SKM-1 (cell line): ENCODE measurements around the gene P3H1.
"Not testable (repeated sequence)": the region's sequence is repeated elsewhere in the genome, so short reads cannot be mapped to it uniquely, and the experiment has no call there.

Experiments used
- DNase-seq: peaks from one replicate; lab custom pipeline; 2025; ENCODE audit not compliant: unreplicated experiment; lab: John Stamatoyannopoulos, UW

Gene P3H1

DNA sequence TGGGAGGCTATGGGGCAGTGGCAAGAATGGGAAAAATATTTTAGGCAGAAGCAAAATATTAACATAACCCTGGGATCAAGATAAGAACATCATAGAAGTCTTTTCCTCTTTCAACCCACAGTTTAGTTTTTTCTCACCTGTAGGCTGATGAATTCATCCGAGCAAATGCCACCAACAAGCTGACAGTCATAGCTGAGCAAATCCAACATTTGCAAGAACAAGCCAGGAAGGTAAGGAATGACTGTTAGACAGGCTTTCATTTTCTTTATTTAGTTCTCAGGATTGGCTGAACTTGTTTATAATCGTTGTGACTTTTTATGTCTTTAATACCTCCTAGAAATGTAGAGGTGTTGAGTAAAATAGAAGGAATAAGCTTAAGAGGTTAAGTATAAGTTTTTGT is 6.6 kb upstream of the P3H1 start:
- no peak for DNase-seq

GRCh38 chr1:42769811-42770210 is 3.0 kb upstream of the P3H1 start:
- no peak for DNase-seq

GRCh38 chr1:42768172-42768571 is 1.3 kb upstream of the P3H1 start:
- no peak for DNase-seq

DNA sequence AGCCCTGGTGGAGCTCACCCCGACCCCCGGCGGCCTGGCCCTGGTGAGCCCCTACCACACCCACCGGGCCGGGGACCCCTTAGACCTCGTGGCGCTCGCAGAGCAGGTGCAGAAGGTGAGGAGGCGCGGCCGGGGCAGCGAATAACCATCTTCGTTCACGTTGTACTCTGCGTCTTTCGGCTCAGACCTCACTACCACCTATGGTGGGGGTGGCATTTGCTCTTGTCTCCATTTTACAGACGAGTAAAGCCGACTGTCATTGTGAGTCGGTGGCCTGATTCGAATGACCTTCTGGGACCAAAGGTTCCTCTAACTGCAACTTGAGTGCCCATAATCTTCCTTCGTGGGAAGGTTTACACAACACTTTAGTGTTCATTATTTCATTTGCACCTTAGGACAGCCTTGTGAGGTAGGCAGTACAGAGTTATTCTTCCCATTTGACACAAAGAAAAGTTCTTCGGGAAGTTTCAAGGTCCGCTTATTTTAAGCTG is 727 bp upstream of the P3H1 start:
- DNase-seq: no peak

DNA sequence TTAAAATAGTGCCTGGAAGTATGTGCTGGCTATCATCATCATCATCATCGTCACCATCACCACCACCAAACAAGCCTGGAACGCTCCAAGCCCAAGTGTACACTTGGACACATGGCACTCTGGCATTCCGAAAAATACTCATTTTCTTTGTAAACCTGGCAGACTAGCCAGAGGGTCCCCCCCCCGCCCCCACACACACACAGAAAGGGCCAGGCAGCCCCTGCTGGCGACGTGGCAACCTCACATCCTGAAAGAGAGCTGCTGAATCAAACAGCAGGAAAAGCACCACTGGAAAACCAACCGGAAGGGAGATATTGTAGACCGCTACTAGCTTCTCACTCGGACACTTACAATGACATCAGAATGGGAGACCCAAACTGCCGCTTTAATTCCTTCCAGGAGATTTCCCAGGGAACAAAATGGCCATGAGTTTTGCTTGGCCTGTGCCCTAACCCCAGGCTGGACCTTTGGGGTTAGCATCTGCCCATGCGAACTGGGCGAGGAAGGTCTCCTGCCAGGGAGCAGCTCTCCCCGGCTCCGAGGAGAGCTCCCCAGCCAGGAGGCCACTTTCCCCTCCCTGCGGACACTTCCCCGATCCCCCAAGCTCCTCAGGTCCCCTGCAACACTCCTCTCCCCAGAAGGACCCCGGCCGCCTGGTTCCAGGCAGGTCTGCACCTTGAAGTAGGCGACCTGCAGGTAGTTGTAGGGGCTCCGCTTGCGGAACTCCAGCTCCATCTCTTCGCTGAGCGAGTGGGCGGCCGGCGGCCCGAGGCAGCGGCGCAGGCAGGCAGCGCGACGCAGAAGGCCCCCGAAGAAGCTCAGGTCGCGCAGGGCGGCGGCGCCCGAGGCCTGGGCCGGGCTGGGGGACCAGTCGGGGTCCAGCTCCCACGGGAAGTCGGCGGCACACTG is 742 bp downstream of the P3H1 start:
- peak; percentile 12 for DNase-seq

GRCh38 chr1:42765269-42765668 is 1.6 kb downstream of the P3H1 start:
- DNase-seq: no peak

DNA sequence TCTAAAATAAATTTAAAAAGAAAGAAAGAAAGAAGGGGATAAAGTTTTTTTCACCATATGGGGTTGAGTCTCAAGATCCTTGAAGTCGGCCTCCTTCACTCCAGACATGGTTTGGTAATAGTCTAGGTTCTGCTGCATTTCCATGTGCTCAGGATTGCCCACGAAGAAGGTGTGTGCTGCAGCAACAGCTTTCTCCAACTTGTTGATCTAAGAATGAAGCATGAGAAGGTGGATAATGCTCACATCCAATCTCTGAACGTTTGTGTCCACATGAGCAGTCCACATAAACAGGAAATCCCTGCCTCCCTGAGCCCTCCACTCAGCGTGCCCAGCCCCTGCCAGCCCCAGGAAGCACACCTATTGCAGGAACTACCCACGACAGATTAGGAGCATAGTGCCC is 4.6 kb downstream of the P3H1 start:
- DNase-seq: no peak

- DNase-seq: no peak
Measured at GRCh38 chr1:42761567-42761966, 5.3 kb downstream of the P3H1 start.

DNA sequence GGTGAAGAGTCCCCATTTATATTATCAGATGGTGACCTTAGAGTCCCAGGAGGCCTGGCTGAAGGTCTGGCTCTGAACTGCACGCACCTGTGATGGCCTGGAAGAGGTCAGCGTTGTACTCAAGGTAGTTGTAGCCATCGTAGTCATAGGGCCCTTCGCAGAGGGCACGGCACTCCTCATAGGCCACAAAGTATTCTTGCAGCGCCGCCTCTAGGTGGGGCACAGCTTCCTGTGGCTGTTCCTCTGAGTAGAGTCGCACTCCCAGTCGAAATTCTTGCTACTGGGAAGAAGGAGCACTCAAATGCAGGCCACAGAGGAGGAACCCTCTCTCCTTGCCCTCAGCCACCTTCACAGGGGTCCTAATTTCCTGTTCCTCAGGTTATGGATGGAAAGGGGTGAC is 7.7 kb downstream of the P3H1 start:
- no peak for DNase-seq

GRCh38 chr1:42758641-42759040 is 8.2 kb downstream of the P3H1 start:
- DNase-seq: peak; percentile 17

DNA sequence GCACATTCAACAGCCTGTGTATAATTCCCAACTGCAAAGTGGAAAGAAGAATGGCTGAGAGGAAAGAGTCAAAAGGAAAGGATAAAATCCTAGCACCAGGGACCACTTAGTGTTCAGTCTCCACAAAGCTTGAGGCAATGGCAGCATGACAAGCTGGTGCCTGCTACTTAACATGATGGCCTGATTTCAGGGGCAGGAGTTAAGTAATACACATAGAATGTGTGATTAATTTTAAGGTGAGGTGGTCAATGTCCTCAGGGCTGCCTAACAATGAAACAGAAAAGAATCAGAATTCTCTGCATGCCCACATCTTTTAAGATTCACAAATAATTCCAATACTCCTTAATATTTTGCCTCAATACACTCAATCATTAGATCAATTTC is 8.9 kb downstream of the P3H1 start:
- DNase-seq: no peak

GRCh38 chr1:42756956-42757891 is 9.6 kb downstream of the P3H1 start:
- peak; percentile 62 for DNase-seq

DNA sequence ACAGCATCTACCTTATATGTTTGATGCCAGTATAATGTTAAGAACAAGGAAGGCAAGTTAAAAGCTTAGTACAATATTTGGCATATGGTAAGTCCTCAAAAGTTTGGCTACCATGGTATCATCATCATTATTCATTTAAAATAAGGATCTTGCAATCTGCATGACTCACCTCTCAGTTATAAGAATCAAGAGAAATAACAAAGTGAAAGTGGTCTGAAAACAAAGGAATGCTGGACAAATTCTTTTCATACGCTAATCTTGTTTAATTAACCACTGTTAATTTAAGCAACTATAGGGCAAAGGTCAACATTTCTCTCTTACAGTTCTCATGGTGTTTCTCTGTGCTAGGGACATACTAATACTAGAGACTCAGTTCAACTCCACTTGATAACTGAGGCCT is 13.8 kb downstream of the P3H1 start:
- DNase-seq: no peak

DNA sequence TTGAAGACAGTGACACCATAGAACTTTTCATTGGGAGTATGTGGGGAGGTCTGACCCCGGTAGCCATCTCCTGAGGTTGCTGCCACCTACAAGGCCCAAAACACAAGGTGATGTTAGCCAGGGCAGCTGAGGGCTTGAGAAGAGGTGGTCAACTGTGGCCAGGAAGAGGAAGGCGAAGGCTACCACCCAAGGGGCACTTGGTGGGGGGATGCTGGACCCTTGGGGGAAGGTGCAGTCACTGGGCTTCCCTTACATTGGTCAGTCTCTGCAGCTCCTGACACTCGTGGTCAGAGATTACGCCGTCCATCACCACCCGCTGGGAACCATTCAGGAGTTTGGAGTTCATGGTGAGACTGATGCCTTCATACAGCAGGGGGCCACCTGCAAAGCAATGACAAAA is 14.5 kb downstream of the P3H1 start:
- no peak for DNase-seq

DNA sequence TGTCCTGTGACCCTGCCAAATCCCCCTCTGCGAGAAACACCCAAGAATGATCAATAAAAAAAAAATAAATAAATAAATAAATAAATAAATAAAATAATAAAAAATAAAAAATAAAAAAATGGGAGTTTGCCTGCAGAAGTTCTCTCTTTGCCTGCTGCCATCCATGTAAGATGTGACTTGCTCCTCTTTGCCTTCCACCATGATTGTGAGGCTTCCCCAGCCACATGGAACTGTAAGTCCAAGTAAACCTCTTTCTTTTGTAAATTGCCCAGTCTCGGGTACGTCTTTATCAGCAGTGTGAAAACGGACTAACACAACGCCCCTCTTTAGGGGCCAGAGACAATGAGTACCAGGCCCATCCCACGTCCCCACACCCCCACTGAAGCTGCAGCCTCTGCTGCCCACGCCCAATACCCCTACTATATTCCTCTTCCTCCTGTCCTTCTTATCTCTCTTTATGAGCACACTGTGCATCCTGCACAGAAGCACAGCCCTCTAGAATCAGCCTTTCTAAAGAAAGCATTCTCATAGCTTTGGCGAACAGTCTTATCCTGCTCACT is 15.2 kb downstream of the P3H1 start:
- DNase-seq: not testable (repeated sequence)

DNA sequence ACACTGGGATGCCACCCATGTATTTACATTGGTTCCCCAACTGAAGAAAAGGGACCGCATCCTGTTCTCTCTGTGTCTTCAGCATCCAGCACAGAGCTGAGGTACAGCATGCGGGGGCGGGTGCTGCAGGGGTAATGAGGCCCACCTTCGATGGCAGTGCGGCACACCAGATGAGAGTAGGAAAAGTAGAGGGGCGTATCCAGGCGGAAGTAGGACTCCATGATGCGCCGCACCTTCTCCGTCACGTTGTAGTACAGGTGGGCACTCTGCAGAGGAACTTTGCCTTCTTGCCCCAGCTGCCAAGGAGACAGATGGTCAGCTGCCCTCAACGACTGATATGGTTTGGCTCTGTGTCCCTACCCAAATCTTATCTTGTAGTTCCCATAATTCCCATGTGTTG is 16.8 kb downstream of the P3H1 start:
- no peak for DNase-seq

GRCh38 chr1:42748461-42749410 is 18.1 kb downstream of the P3H1 start:
- DNase-seq: peak; percentile 18

GRCh38 chr1:42748021-42748420 is 18.8 kb downstream of the P3H1 start:
- no peak for DNase-seq

DNA sequence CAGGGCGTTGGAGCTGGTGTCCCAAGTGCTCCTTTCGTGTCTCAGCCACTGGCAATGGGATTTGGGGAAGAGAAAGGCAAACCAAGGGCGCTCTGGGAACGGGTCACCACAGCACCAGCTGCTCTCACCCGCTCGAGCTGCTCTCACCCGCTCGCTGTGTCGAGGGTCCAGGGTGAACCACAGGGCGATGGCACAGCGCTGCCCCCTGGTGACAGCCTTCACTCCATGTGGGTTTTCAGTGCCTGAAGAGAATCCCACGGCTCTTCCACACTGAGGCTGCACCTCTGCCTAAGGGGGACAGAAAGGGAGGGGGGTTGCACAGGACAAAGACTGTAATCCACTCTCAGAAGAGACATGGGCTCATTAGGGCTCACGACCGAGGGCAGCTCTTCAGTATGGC is 19.7 kb downstream of the P3H1 start:
- no peak for DNase-seq

GRCh38 chr1:42746436-42747105 is 20.3 kb downstream of the P3H1 start:
- no peak for DNase-seq
